Neuronal stem cell (in vitro differentiated cells): ENCODE measurements around the gene CYB5B.

Experiments
- DNase-seq: peaks from one replicate; pipeline ENCODE4 v3.0.0-alpha.2; 2013; ENCODE audit warnings: low spot score
- H2AFZ ChIP-seq: one replicate; pipeline ENCODE4 v1.6.1; 2013; ENCODE audit warnings: mild to moderate bottlenecking, low read length, inconsistent platforms
- H2AK5ac ChIP-seq: 2 replicates; pipeline ENCODE4 v1.6.1; 2013; ENCODE audit warnings: low read depth, mild to moderate bottlenecking, inconsistent platforms, low read length, moderate library complexity, mixed read lengths
- H2BK120ac ChIP-seq: 2 replicates; pipeline ENCODE4 v1.6.1; 2013; ENCODE audit warnings: low read depth, mild to moderate bottlenecking, inconsistent platforms, low read length, moderate library complexity, mixed read lengths
- H2BK12ac ChIP-seq: one replicate; pipeline ENCODE4 v1.6.1; 2013; ENCODE audit warnings: low read length, inconsistent platforms
- H2BK15ac ChIP-seq: 2 replicates; pipeline ENCODE4 v1.6.1; 2013; ENCODE audit warnings: mild to moderate bottlenecking, low read length, inconsistent platforms, mixed read lengths
- H2BK5ac ChIP-seq: one replicate; pipeline ENCODE4 v1.6.1; 2013; ENCODE audit warnings: inconsistent platforms, mild to moderate bottlenecking, low read length, moderate library complexity
- H3K14ac ChIP-seq: one replicate; pipeline ENCODE4 v1.6.1; 2013; ENCODE audit warnings: low read length, inconsistent platforms
- H3K18ac ChIP-seq: 2 replicates; pipeline ENCODE4 v1.6.1; 2013; ENCODE audit warnings: low read length, inconsistent platforms
- H3K23ac ChIP-seq: 2 replicates; pipeline ENCODE4 v1.6.1; 2013; ENCODE audit warnings: low read depth, mild to moderate bottlenecking, mixed read lengths, low read length, inconsistent platforms; ENCODE audit not compliant: poor library complexity
- H3K27ac ChIP-seq: replicated peaks from 3 replicates; pipeline ENCODE4 v1.5.1; 2013; ENCODE audit warnings: low read length, inconsistent platforms
- H3K27me3 ChIP-seq, 3 experiments: 2 replicates each; pipeline ENCODE4 v1.6.1; 2013; ENCODE audit warnings: low read length in 3 of 3, mild to moderate bottlenecking in 2 of 3, inconsistent platforms in 1 of 3, low read depth in 1 of 3, mixed read lengths in 1 of 3, moderate library complexity in 1 of 3; ENCODE audit not compliant: control insufficient read depth in 3 of 3, insufficient read depth in 3 of 3
- H3K36me3 ChIP-seq, 2 donors: replicated peaks in 1 of 2; 2 replicates each; pipeline ENCODE4 v1.6.1; 2013; ENCODE audit warnings: low read length in 2 of 2; ENCODE audit not compliant: control insufficient read depth in 2 of 2, insufficient read depth in 2 of 2
- H3K4ac ChIP-seq: 2 replicates; pipeline ENCODE4 v1.6.1; 2013; ENCODE audit warnings: inconsistent platforms, mild to moderate bottlenecking, low read length, moderate library complexity
- H3K4me1 ChIP-seq, 2 donors: 1 replicate in 1 of 2; 2 replicates in 1 of 2; pipeline ENCODE4 v1.6.1; 2013; ENCODE audit warnings: low read length in 2 of 2, low read depth in 1 of 2; ENCODE audit not compliant: control insufficient read depth in 2 of 2, insufficient read depth in 1 of 2
- H3K4me2 ChIP-seq: one replicate; pipeline ENCODE4 v1.6.1; 2013; ENCODE audit warnings: mild to moderate bottlenecking, low read length, inconsistent platforms; ENCODE audit not compliant: insufficient read depth, poor library complexity, severe bottlenecking
- H3K4me3 ChIP-seq, 2 donors: 2 replicates each; pipeline ENCODE4 v1.5.1; 2013; ENCODE audit warnings: low read length in 2 of 2, mild to moderate bottlenecking in 2 of 2, inconsistent platforms in 1 of 2, moderate library complexity in 1 of 2
- H3K79me1 ChIP-seq: one replicate; pipeline ENCODE4 v1.6.1; 2013; ENCODE audit warnings: low read depth, mild to moderate bottlenecking, inconsistent platforms, low read length, moderate library complexity
- H3K9ac ChIP-seq: one replicate; pipeline ENCODE4 v1.6.1; 2013; ENCODE audit warnings: mild to moderate bottlenecking, low read depth, low read length, inconsistent platforms; ENCODE audit not compliant: poor library complexity
- H3K9me3 ChIP-seq, 2 donors: replicated peaks in 1 of 2; 2 replicates each; pipeline versions ENCODE3 to v1.6.1; 2013; ENCODE audit warnings: low read length in 2 of 2, mild to moderate bottlenecking in 2 of 2, inconsistent platforms in 1 of 2, low read depth in 1 of 2, mixed read lengths in 1 of 2, moderate library complexity in 1 of 2; ENCODE audit not compliant: control insufficient read depth in 2 of 2, insufficient read depth in 1 of 2
- H4K8ac ChIP-seq: one replicate; pipeline ENCODE4 v1.6.1; 2013; ENCODE audit warnings: low read depth, mild to moderate bottlenecking, inconsistent platforms, low read length, moderate library complexity
- H4K91ac ChIP-seq: one replicate; pipeline ENCODE4 v1.6.1; 2013; ENCODE audit warnings: low read length, low read depth, mild to moderate bottlenecking, inconsistent platforms; ENCODE audit not compliant: poor library complexity
- WGBS, 2 donors: extraction: QIAGEN DNeasy Blood & Tissue Kit; methylation state at CpG; one replicate each; pipeline ENCODE4 v1.1.7; 2013; ENCODE audit warnings: missing lambda C conversion rate in 2 of 2, mixed read lengths in 1 of 2; ENCODE audit not compliant: insufficient read length in 2 of 2, insufficient replicate concordance in 1 of 2; ENCODE audit errors: extremely low coverage in 2 of 2; 5-methylcytosine and 5-hydroxymethylcytosine counted together

The CYB5B gene

GRCh38 chr16:69434066-69434465 is 9.6 kb downstream of the CYB5B start:
- DNase-seq = no peak
- no peak overlapping the region for H2BK15ac ChIP-seq
- H2BK12ac ChIP-seq = no peak overlapping the region
- peaks cover 1% of the 10 kb centered on the region for H3K79me1 ChIP-seq
- no peak overlapping the region for H4K91ac ChIP-seq
- H2BK5ac ChIP-seq = no peak overlapping the region
- H3K4ac ChIP-seq = no peak overlapping the region
- no peak overlapping the region for H3K23ac ChIP-seq
- H3K9ac ChIP-seq = no peak overlapping the region
- no peak overlapping the region for H3K18ac ChIP-seq
- no peak overlapping the region for H3K14ac ChIP-seq
- H3K36me3 ChIP-seq = peaks cover 5 to 98% of the 10 kb centered on the region in 2 donors
- H3K27ac ChIP-seq = no peak overlapping the region
- peaks cover 0 to 12% of the 10 kb centered on the region in 2 donors for H3K9me3 ChIP-seq
- no peak overlapping the region for H3K4me3 ChIP-seq
- no peaks in the 10 kb centered on the region for H3K4me1 ChIP-seq
- H2BK120ac ChIP-seq = no peak overlapping the region
- no CpG with 5 or more reads among the region's 1 CpG for WGBS, 2 donors
- no peak overlapping the region for H2AFZ ChIP-seq
- H3K27me3 ChIP-seq = no peaks in the 10 kb centered on the region
- H4K8ac ChIP-seq = no peak overlapping the region
- H3K4me2 ChIP-seq = no peak overlapping the region
- no peak overlapping the region for H2AK5ac ChIP-seq

- no CpG with 5 or more reads among the region's 7 CpGs for WGBS, 2 donors
- no peak overlapping the region for H2BK15ac ChIP-seq
- H3K27ac ChIP-seq = no peak overlapping the region
- H3K4ac ChIP-seq = no peak overlapping the region
- no peak overlapping the region for H3K9ac ChIP-seq
- H2AK5ac ChIP-seq = no peak overlapping the region
- peaks cover 0 to 16% of the 10 kb centered on the region in 2 donors for H3K9me3 ChIP-seq
- no peak overlapping the region for H3K23ac ChIP-seq
- no peak overlapping the region for H3K18ac ChIP-seq
- DNase-seq = no peak
- H3K4me3 ChIP-seq = no peak overlapping the region
- no peak overlapping the region for H2AFZ ChIP-seq
- no peak overlapping the region for H2BK120ac ChIP-seq
- H4K91ac ChIP-seq = no peak overlapping the region
- no peak overlapping the region for H2BK5ac ChIP-seq
- H3K36me3 ChIP-seq = peaks cover 3 to 96% of the 10 kb centered on the region in 2 donors
- no peaks in the 10 kb centered on the region for H3K4me1 ChIP-seq
- H3K4me2 ChIP-seq = no peak overlapping the region
- H3K79me1 ChIP-seq = peaks cover 1% of the 10 kb centered on the region
- H3K27me3 ChIP-seq = no peaks in the 10 kb centered on the region
- no peak overlapping the region for H3K14ac ChIP-seq
- H2BK12ac ChIP-seq = no peak overlapping the region
- no peak overlapping the region for H4K8ac ChIP-seq
Measured at GRCh38 chr16:69435977-69436820, 11.8 kb downstream of the CYB5B start.

GRCh38 chr16:69436896-69437295 is 12.5 kb downstream of the CYB5B start:
- H3K36me3 ChIP-seq = peaks cover 2 to 96% of the 10 kb centered on the region in 2 donors
- no CpG with 5 or more reads among the region's 2 CpGs for WGBS, 2 donors

GRCh38 chr16:69438465-69438864 is 14.0 kb downstream of the CYB5B start:
- Histone ChIP-seq H3K18ac (no peak overlapping the region), H2BK12ac (no peak overlapping the region), H3K79me1 (no peaks in the 10 kb centered on the region), H3K4ac (no peak overlapping the region), H3K4me3 (no peak overlapping the region), H3K9ac (no peak overlapping the region), H4K8ac (no peak overlapping the region), H3K27me3 (no peaks in the 10 kb centered on the region), H2BK15ac (no peak overlapping the region), H2BK120ac (no peak overlapping the region), H3K14ac (no peak overlapping the region), H3K4me2 (no peak overlapping the region), H3K9me3 (peaks cover 0 to 16% of the 10 kb centered on the region in 2 donors), H3K27ac (no peak overlapping the region), H3K4me1 (no peaks in the 10 kb centered on the region), H2AK5ac (no peak overlapping the region), H4K91ac (no peak overlapping the region), H2BK5ac (no peak overlapping the region), H2AFZ (no peak overlapping the region), H3K36me3 (peaks cover 0 to 95% of the 10 kb centered on the region in 2 donors), H3K23ac (no peak overlapping the region)
- DNase-seq = no peak
- no CpG with 5 or more reads among the region's 3 CpGs for WGBS, 2 donors

More at GRCh38 chr16:69436896-69437295, 12.5 kb downstream of the CYB5B start:
- Histone ChIP-seq H3K23ac (no peak overlapping the region), H4K91ac (no peak overlapping the region), H3K4me1 (no peaks in the 10 kb centered on the region), H3K18ac (no peak overlapping the region), H3K79me1 (peaks cover 1% of the 10 kb centered on the region), H3K4me2 (no peak overlapping the region), H2AK5ac (no peak overlapping the region), H3K27me3 (no peaks in the 10 kb centered on the region), H2BK15ac (no peak overlapping the region), H2BK5ac (no peak overlapping the region), H3K9me3 (peaks cover 0 to 16% of the 10 kb centered on the region in 2 donors), H3K4me3 (no peak overlapping the region), H4K8ac (no peak overlapping the region), H3K9ac (no peak overlapping the region), H2AFZ (no peak overlapping the region), H3K27ac (no peak overlapping the region), H2BK120ac (no peak overlapping the region), H3K14ac (no peak overlapping the region), H2BK12ac (no peak overlapping the region), H3K4ac (no peak overlapping the region)
- no peak for DNase-seq
